Thymus (tissue), 11 donors: ENCODE measurements around the gene DENND1B. TPM values are rescaled to one million over a fixed set of nuclear protein-coding genes. Genes with fewer than 3 reads are reported as not detected.

ENCODE experiments used
- DNase-seq, 9 donors: peaks; one replicate each; pipeline ENCODE4 v3.0.0-alpha.2; 2013; ENCODE audit warnings: low spot score in 9 of 9, low read depth in 6 of 9, missing footprints in 1 of 9
- H3K27ac ChIP-seq, 2 donors: one replicate each; pipeline ENCODE4 v1.5.1; 2013; ENCODE audit warnings: control low read depth in 1 of 2, low read depth in 1 of 2, low read length in 1 of 2, mild to moderate bottlenecking in 1 of 2, moderate library complexity in 1 of 2
- H3K27me3 ChIP-seq, 2 donors: one replicate each; pipeline ENCODE4 v1.5.1; 2013; ENCODE audit warnings: low read length in 1 of 2; ENCODE audit not compliant: control insufficient read depth in 2 of 2, insufficient read depth in 1 of 2
- H3K36me3 ChIP-seq, 2 donors: one replicate each; pipeline ENCODE4 v1.5.1; 2013; ENCODE audit warnings: low read length in 1 of 2, mild to moderate bottlenecking in 1 of 2, moderate library complexity in 1 of 2; ENCODE audit not compliant: control insufficient read depth in 2 of 2, insufficient read depth in 2 of 2
- H3K4me1 ChIP-seq, 2 donors: one replicate each; pipeline ENCODE4 v1.5.1; 2013; ENCODE audit warnings: low read length in 2 of 2; ENCODE audit not compliant: control insufficient read depth in 2 of 2, insufficient read depth in 2 of 2
- H3K4me3 ChIP-seq, 2 donors: one replicate each; pipeline ENCODE4 v1.5.1; 2013; ENCODE audit warnings: low read length in 2 of 2, control low read depth in 1 of 2, mild to moderate bottlenecking in 1 of 2
- H3K9me3 ChIP-seq, 2 donors: one replicate each; pipeline ENCODE4 v1.5.1; 2013; ENCODE audit warnings: low read length in 1 of 2, mild to moderate bottlenecking in 1 of 2; ENCODE audit not compliant: control insufficient read depth in 2 of 2, insufficient read depth in 1 of 2
- WGBS: extraction: QIAGEN DNeasy Blood & Tissue Kit; methylation state at CpG from one replicate; pipeline ENCODE4 v1.1.7; 2013; 5-methylcytosine and 5-hydroxymethylcytosine counted together
- polyA plus RNA-seq: library from polyadenylated mRNA; stranded (reverse); fragments of 200-250 nt; gene quantifications from one replicate; pipeline ENCODE4 v1.2.3, GENCODE V29; 2013
- total RNA-seq: library from RNA; stranded (reverse); fragments of 120-200 nt; gene quantifications from one replicate; pipeline ENCODE4 v1.2.4, GENCODE V29; 2013
- donor health status: healthy.

The DENND1B gene
- total and polyA plus RNA-seq, 2 donors = 8.8 to 23.5 TPM

DNA sequence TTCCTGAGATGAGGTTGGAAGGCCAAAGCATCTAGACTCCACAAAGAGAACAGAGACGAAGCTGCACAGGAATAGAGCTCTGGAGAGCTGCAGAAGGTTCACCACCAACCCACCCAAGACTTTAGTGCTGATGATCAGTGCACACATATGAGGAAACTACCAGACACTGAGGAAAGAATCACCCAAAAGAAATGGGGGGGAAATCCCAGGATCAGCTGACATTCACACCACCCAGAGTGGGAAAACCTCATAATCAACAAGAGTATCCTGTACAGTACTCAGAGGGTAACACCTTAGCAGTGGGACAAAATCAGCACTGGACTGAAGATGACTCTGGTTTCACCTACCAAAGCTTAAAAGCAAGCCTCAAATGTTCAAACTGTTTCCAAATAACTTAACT is 36.4 kb downstream of the DENND1B start:
- Histone ChIP-seq H3K4me3 (no peak overlapping the region), H3K4me1 (no peaks in the 10 kb centered on the region), H3K9me3 (peaks cover 0 to 5% of the 10 kb centered on the region in 2 donors), H3K36me3 (no peaks in the 10 kb centered on the region), H3K27me3 (no peaks in the 10 kb centered on the region), H3K27ac (no peak overlapping the region)
- WGBS = 66% methylated on average over 1 of the region's 1 CpG
- no peak for DNase-seq

DNA sequence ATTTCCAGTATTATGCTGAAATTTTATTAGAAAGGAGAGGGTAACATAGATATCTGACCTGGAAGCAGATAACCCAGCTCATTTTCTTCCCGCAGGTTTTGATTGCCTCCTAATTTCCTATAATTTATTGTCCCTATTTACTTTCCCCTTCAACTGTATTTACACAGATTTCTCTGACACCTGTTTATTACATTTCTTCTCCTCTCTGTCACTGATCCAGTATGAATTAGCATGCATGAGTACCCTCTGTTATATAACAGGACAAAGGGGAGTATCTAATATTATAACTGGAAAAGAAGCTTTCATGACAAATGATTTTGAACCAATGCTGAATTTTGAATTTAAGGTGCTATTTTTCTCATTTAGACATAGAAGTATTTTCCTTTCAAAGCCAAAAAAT is 37.4 kb downstream of the DENND1B start:
- Histone ChIP-seq H3K36me3 (no peaks in the 10 kb centered on the region), H3K9me3 (peaks cover 0 to 5% of the 10 kb centered on the region in 2 donors), H3K4me3 (no peak overlapping the region), H3K4me1 (no peaks in the 10 kb centered on the region), H3K27ac (no peak overlapping the region), H3K27me3 (no peaks in the 10 kb centered on the region)
- no peak for DNase-seq
- WGBS = 95% methylated on average over 1 of the region's 1 CpG

DNA sequence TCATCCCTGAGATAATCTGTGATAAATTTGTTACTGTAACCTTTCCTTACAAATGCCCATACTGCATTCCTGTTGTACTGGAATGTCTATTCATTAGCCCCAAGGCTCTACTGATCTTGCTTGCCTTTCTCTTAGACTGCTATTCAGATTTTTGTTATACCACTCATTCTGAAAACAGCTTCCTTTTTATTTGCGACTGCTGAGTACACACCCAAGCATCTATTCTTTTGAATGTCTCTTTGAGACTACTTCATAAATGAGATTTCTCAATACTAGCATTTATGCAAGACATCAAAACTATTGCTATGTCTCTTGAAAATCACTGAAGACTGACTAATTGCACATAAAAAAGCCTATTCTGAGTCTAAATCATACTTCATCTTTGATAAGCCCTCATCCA is 38.6 kb downstream of the DENND1B start:
- no peak for DNase-seq
- Histone ChIP-seq H3K36me3 (no peaks in the 10 kb centered on the region), H3K4me3 (no peak overlapping the region), H3K27me3 (no peaks in the 10 kb centered on the region), H3K4me1 (no peaks in the 10 kb centered on the region), H3K9me3 (peaks cover 0 to 5% of the 10 kb centered on the region in 2 donors), H3K27ac (no peak overlapping the region)
- WGBS = 93% methylated on average over 1 of the region's 1 CpG

DNA sequence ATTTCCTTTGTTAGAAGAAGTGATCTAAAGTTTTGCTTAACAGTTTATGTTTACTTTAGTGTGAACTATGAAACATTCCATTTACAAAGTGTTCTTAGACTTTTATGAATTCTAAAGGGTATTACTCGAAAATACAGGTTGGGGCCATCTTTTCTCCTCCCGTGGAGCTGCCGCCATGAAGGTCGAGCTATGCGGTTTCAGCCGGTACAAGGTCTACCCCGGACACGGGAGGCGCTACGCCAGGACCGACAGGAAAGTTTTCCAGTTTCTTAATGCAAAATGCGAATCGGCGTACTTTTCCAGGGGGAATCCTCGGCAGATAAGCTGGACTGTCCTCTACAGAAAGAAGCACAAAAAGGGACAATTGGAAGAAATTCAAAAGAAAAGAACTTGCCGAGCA is 39.8 kb downstream of the DENND1B start:
- DNase-seq = no peak
- Histone ChIP-seq H3K27me3 (no peaks in the 10 kb centered on the region), H3K36me3 (no peaks in the 10 kb centered on the region), H3K27ac (no peak overlapping the region), H3K9me3 (peaks cover 0 to 5% of the 10 kb centered on the region in 2 donors), H3K4me1 (no peaks in the 10 kb centered on the region), H3K4me3 (no peak overlapping the region)
- WGBS = 98% methylated on average over 16 of the region's 16 CpGs

DNA sequence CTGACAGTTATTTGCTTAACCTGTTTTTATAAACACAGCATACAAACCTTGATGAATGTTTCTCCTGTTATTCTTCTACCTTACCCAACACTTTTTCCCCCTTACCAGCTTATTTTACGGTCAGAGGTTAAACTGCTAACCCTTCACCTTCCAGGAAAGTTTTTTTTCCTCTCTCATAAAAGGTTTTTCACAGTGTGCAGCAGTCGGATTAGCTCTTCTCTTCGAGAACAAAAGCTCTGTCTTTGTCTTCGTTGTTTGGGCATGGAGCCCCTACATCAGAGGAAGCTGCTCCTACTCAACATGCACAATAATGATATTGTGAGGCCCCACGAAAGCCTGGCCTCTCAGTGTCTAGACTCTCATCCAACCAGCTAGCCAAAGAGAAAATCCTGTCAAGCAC is 42.0 kb downstream of the DENND1B start:
- Histone ChIP-seq H3K27ac (no peak overlapping the region), H3K4me3 (no peak overlapping the region), H3K9me3 (peaks cover 0 to 5% of the 10 kb centered on the region in 2 donors), H3K27me3 (no peaks in the 10 kb centered on the region), H3K36me3 (no peaks in the 10 kb centered on the region), H3K4me1 (no peaks in the 10 kb centered on the region)
- 97% methylated on average over 5 of the region's 5 CpGs for WGBS
- no peak for DNase-seq

DNA sequence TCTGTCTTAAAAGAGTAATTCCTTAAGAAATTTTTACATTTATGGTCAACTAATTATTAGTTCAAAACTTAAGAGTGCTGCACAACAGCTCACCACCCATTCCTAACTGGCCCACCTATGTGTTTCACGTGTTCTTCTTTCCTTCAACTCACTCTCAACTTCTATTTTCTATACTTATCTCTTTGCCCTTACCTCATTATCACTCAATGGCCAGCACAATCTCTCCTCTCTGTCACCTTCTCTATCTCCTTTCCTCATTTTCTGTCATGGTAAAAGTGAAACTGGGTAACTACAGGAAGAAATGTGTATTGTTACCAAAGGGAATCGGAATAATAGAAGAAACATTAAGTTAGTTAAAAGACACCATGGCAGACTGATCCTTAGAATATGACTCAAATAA is 43.1 kb downstream of the DENND1B start:
- no peak for DNase-seq
- WGBS = 98% methylated on average over 2 of the region's 2 CpGs
- Histone ChIP-seq H3K36me3 (no peaks in the 10 kb centered on the region), H3K27me3 (no peaks in the 10 kb centered on the region), H3K4me1 (no peaks in the 10 kb centered on the region), H3K9me3 (peaks cover 0 to 5% of the 10 kb centered on the region in 2 donors), H3K4me3 (no peak overlapping the region), H3K27ac (no peak overlapping the region)

DNA sequence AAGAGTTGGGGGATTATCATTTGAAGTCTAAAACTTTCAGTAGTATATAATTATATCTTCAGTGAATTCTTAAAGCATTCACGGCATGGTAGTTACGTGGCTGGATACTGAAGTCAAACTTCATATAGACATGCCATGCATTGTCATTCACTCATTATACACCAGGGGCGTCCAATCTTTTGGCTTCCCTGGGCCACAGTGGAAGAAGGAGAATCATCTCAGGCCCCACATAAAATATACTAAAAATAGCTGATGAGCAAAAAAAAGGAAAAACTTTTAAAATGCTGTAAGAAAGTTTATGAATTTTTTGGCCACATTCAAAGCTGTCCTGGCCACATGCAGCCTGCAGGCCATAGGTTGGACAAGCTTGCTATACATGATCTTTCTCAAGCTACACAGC is 43.8 kb downstream of the DENND1B start:
- Histone ChIP-seq H3K27ac (no peak overlapping the region), H3K36me3 (peaks cover 0 to 1% of the 10 kb centered on the region in 2 donors), H3K27me3 (no peaks in the 10 kb centered on the region), H3K4me1 (no peaks in the 10 kb centered on the region), H3K9me3 (peaks cover 0 to 5% of the 10 kb centered on the region in 2 donors), H3K4me3 (no peak overlapping the region)
- 99% methylated on average over 3 of the region's 3 CpGs for whole genome bisulfite sequencing
- DNase-seq = no peak

DNA sequence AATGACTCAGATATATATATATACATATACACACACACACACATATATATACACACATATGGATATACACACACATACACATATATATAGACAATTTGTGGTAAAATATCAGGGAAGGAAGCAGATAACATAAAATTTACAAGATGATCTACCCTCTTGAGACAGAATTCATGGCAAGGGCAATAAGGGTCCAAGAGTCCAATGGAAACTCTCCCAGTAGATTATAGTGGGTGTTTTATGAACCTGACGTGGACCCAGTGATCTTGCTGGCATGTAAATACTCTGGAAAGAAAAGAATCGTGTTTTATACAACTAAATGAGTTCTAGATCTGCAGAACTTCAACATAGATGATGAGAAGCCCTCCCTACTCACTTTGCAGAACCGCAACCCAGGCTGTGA is 49.3 kb downstream of the DENND1B start:
- Histone ChIP-seq H3K9me3 (no peaks in the 10 kb centered on the region), H3K27me3 (no peaks in the 10 kb centered on the region), H3K4me1 (no peaks in the 10 kb centered on the region), H3K4me3 (no peak overlapping the region), H3K36me3 (peaks cover 0 to 6% of the 10 kb centered on the region in 2 donors), H3K27ac (no peak overlapping the region)
- no peak for DNase-seq
- 98% methylated on average over 3 of the region's 3 CpGs for WGBS

DNA sequence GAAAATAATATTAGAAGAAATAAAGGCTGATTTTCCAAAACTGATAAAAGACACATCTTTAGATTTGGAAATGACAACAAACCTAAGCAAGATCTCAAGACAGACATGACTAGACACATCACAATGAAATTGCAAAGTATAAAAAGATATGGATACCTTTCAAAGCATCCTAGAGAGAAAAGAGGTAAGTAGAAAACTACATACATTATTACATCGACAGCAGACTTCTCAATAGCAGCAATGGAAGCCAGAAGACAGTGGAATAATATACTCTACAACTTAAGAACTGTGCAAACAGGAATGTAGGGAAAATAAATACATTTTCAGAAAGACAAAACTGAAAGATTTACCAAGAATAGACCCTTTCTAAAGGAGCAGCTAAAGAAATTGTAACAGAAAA is 50.2 kb downstream of the DENND1B start:
- no peak overlapping the region for H3K27ac ChIP-seq
- H3K4me3 ChIP-seq = no peak overlapping the region
- peak in 2 of 9 donors; percentile 5 to 41 for DNase-seq
- no peaks in the 10 kb centered on the region for H3K9me3 ChIP-seq
- no peaks in the 10 kb centered on the region for H3K27me3 ChIP-seq
- peaks cover 0 to 6% of the 10 kb centered on the region in 2 donors for H3K36me3 ChIP-seq
- 100% methylated on average over 1 of the region's 1 CpG for WGBS
- no peaks in the 10 kb centered on the region for H3K4me1 ChIP-seq

DNA sequence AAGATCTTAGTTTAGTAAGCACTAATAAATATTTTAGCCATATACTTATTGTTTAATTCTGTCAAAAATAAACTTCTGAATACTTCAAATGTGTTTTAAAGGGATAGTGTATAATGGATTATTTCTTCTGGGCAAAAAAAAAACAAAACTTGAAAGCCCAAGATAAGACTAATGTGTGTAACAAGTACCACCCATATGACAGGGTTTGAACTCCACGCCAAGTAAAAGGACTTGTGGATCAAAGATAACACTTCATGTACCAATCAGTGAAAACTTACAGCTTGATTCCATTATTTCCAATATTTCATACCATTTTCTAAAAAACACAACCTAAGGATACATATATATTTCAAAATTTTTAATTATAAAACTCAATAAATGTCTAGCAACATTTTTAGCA is 59.5 kb downstream of the DENND1B start:
- Histone ChIP-seq H3K4me1 (no peaks in the 10 kb centered on the region), H3K4me3 (no peak overlapping the region), H3K27ac (no peak overlapping the region), H3K36me3 (no peaks in the 10 kb centered on the region), H3K27me3 (no peaks in the 10 kb centered on the region), H3K9me3 (no peaks in the 10 kb centered on the region)
- WGBS = 0% methylated on average over 1 of the region's 1 CpG
- no peak for DNase-seq
